Measurements from ENCODE around the gene TKFC. TPM values are rescaled to one million over a fixed set of nuclear protein-coding genes. Genes with fewer than 3 reads are reported as not detected.

TKFC gene
- total and polyA plus RNA-seq, 9 of the 15 experiments (the other 6 are each of a cell fraction or from before 2014, with no cell fraction given): 2.0 to 61.7 (median 28.5) TPM

DNA sequence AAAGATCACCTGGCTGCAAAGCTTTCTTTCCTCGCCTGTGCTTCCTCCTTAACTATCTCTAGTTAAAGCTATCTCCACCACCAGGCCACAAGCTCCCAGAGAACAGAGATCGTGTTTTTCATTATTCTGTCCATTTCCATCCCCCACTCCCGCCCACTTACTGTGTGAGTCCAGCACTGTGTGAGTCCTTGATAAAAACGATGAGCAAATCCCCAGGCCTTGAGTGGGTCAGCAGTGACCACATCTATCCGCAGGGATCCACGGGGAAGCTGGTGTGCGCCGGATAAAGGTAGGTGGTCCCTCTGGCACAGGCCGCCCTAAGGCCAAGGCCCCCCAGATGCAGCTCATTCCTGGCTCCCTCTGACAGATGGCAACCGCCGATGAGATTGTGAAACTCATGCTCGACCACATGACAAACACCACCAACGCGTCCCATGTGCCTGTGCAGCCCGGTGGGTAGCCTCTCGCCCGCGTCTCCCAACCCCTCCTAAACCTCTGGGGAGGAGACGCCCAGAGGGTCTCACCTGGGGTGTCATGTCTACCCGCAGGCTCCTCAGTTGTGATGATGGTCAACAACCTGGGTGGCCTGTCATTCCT lies 9.3 kb downstream of the TKFC start (continued):
- TF ChIP-seq ZNF609 (CRISPR knock-in tag; IDR thresholded peaks at IDR 0.05; ENCODE audit: borderline replicate concordance) (no peak; the same call in 1 of the 2 replicates), ZNF124 (CRISPR knock-in tag; IDR thresholded peaks at IDR 0.05) (no peak), ZFX (CRISPR knock-in tag; IDR thresholded peaks at IDR 0.05) (peak; percentile 69), NKRF (IDR thresholded peaks at IDR 0.05; ENCODE audit: borderline replicate concordance) (0 out of 2 replicates have a peak, but pooled peaks have one; percentile 7), KDM2B (CRISPR knock-in tag; IDR thresholded peaks at IDR 0.05) (no peak), MAFF (IDR thresholded peaks at IDR 0.05; ENCODE audit: low read length) (no peak), ZNF766 (CRISPR knock-in tag; conservative IDR thresholded peaks at IDR 0.05) (0 out of 2 replicates have a peak, but pooled peaks have one; percentile 57), ZC3H8 (IDR thresholded peaks at IDR 0.05) (no peak), TBP (optimal IDR thresholded peaks at IDR 0.05; ENCODE audit: low read depth, low read length) (peak; percentile 52), RBBP5 (IDR thresholded peaks at IDR 0.05; ENCODE audit: borderline replicate concordance, insufficient read depth, low read length, poor library complexity, severe bottlenecking) (no peak), ZNF785 (CRISPR knock-in tag; IDR thresholded peaks at IDR 0.05) (no peak), ELF1 (tag; IDR thresholded peaks at IDR 0.05) (no peak), PHF21A (IDR thresholded peaks at IDR 0.05; ENCODE audit: borderline replicate concordance, low read depth) (peak; percentile 57; the same call in 1 of the 2 replicates), ADNP (tag; IDR thresholded peaks at IDR 0.05) (no peak), MYNN (IDR thresholded peaks at IDR 0.05) (no peak), MYNN (CRISPR knock-in tag; IDR thresholded peaks at IDR 0.05) (no peak), HBP1 (CRISPR knock-in tag; IDR thresholded peaks at IDR 0.05) (no peak)
- TF ChIP-seq, protein P1, sequence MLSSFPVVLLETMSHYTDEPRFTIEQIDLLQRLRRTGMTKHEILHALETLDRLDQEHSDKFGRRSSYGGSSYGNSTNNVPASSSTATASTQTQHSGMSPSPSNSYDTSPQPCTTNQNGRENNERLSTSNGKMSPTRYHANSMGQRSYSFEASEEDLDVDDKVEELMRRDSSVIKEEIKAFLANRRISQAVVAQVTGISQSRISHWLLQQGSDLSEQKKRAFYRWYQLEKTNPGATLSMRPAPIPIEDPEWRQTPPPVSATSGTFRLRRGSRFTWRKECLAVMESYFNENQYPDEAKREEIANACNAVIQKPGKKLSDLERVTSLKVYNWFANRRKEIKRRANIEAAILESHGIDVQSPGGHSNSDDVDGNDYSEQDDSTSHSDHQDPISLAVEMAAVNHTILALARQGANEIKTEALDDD (IDR thresholded peaks at IDR 0.05): peak; percentile 95

Data from K562 (cell line).